Kidney (tissue), 14 donors: ENCODE data around the gene MAGI1. TPM values are rescaled to one million over a fixed set of nuclear protein-coding genes. Genes with fewer than 3 reads are reported as not detected.

Experiments
- DNase-seq, 5 donors: peaks; one replicate each; pipeline ENCODE4 v3.0.0-alpha.2; 2013 to 2020
- FAIRE-seq: peaks from 2 replicates; lab custom pipeline; 2012; peaks lifted over from hg19 to GRCh38; lab: Jason Lieb, UNC
- H3K27ac ChIP-seq, 2 donors: one replicate each; pipeline ENCODE4 v1.7.0; 2013; ENCODE audit warnings: low read depth in 2 of 2, low read length in 2 of 2, inconsistent platforms in 1 of 2
- H3K27me3 ChIP-seq: one replicate; pipeline ENCODE4 v1.7.1; 2013; ENCODE audit warnings: low read length, inconsistent platforms; ENCODE audit not compliant: control insufficient read depth, insufficient read depth
- H3K36me3 ChIP-seq, 3 donors: one replicate each; pipeline versions ENCODE4 v1.7.0 to v1.7.1; 2013; ENCODE audit warnings: low read length in 3 of 3, control low read depth in 1 of 3, inconsistent platforms in 1 of 3; ENCODE audit not compliant: insufficient read depth in 3 of 3, control insufficient read depth in 2 of 3
- H3K4me1 ChIP-seq, 3 donors: one replicate each; pipeline versions ENCODE4 v1.7.0 to v1.7.1; 2013; ENCODE audit warnings: low read length in 3 of 3, inconsistent platforms in 1 of 3, low read depth in 1 of 3; ENCODE audit not compliant: control insufficient read depth in 2 of 3, insufficient read depth in 2 of 3
- H3K4me3 ChIP-seq, 3 donors: one replicate each; pipeline versions ENCODE4 v1.7.0 to v1.8.1; 2013; ENCODE audit warnings: low read length in 3 of 3, control low read depth in 1 of 3, inconsistent platforms in 1 of 3
- H3K9ac ChIP-seq, 3 donors: one replicate each; pipeline versions ENCODE4 v1.7.0 to v1.7.1; 2013; ENCODE audit warnings: low read length in 3 of 3, control low read depth in 1 of 3, inconsistent platforms in 1 of 3
- H3K9me3 ChIP-seq, 3 donors: one replicate each; pipeline versions ENCODE4 v1.7.0 to v1.7.1; 2013; ENCODE audit warnings: low read length in 3 of 3, control low read depth in 1 of 3, inconsistent platforms in 1 of 3; ENCODE audit not compliant: control insufficient read depth in 2 of 3, insufficient read depth in 1 of 3
- intact Hi-C: fragments of 100-400 bp; cut with DNase I; formaldehyde crosslinking; loops from one replicate; pipeline ENCODE4 v1.11.1; 2022
- polyA plus RNA-seq: library from polyadenylated mRNA; stranded (reverse); fragments of 350-450 nt; fragmentation: Illumina TruSeq; extraction: RNeasy Lipid Tissue Mini Kit (QIAGEN cat#74804); gene quantifications from one replicate; pipeline ENCODE4 v1.2.3, GENCODE V29; 2014; ENCODE audit warnings: low read depth, low replicate concordance; ENCODE audit not compliant: insufficient read depth
- total RNA-seq: library from RNA; stranded (reverse); fragmentation: NEBNext Ultra II Directional; extraction: Animal tissue kit (Norgen Biotek cat#: 25700); gene quantifications from one replicate; pipeline ENCODE4 v1.2.1, GENCODE V29; 2021
- TF ChIP-seq, protein P1 (sequence below): IDR thresholded peaks from 3 replicates; pipeline ENCODE4 v1.5.1; 2012; ENCODE audit warnings: mild to moderate bottlenecking, moderate library complexity, borderline replicate concordance; ENCODE audit not compliant: insufficient read depth; ENCODE audit errors: extremely low read depth
- donor health status: control.
- donor health status: control.
- donor health status: control.
- donor health status: control.
- donor health status: control.
- donor health status: DM: yes; HTN: yes; CAD: no.
- donor health status: Normal renal cell carcinoma (clear cell type).

The MAGI1 gene
- total and polyA plus RNA-seq, 2 donors from 2014 or later: 8.2 to 42.8 TPM

- no peaks in the 10 kb centered on the region for H3K4me1 ChIP-seq
- FAIRE-seq (no peak), DNase-seq (no peak)
- H3K4me3 ChIP-seq: no peak overlapping the region
- H3K27me3 ChIP-seq: no peaks in the 10 kb centered on the region
- H3K9ac ChIP-seq: no peak overlapping the region
- intact Hi-C loops: no loop called here
- no peaks in the 10 kb centered on the region for H3K9me3 ChIP-seq
- H3K36me3 ChIP-seq: no peaks in the 10 kb centered on the region
- TF ChIP-seq, protein P1, sequence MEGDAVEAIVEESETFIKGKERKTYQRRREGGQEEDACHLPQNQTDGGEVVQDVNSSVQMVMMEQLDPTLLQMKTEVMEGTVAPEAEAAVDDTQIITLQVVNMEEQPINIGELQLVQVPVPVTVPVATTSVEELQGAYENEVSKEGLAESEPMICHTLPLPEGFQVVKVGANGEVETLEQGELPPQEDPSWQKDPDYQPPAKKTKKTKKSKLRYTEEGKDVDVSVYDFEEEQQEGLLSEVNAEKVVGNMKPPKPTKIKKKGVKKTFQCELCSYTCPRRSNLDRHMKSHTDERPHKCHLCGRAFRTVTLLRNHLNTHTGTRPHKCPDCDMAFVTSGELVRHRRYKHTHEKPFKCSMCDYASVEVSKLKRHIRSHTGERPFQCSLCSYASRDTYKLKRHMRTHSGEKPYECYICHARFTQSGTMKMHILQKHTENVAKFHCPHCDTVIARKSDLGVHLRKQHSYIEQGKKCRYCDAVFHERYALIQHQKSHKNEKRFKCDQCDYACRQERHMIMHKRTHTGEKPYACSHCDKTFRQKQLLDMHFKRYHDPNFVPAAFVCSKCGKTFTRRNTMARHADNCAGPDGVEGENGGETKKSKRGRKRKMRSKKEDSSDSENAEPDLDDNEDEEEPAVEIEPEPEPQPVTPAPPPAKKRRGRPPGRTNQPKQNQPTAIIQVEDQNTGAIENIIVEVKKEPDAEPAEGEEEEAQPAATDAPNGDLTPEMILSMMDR: no peak
- H3K27ac ChIP-seq: no peak overlapping the region
Observed at GRCh38 chr3:65633018-65633638, 405.6 kb downstream of the MAGI1 start.

DNA sequence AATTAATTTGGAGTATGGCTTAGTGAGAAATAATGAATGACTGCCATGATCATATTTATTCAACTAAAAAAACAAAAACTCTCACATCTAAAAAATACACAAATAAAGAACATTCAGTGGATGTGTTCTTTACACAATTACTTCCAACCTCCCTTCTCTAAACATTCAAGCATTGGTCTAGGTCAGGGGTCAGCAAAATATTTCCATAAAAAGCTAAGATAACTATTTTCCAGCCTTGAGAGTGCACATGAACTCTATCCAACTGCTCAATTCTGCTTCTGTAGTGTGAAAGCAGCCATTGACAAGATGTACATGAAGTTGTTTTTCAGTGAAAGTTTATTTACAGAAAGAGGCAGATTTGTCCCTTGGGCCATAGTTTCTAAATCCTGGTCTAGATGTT, 406.3 kb downstream of the MAGI1 start:
- intact Hi-C loops: no loop called here
- FAIRE-seq (no peak), DNase-seq (no peak)
- no peak overlapping the region for H3K4me3 ChIP-seq
- no peaks in the 10 kb centered on the region for H3K9me3 ChIP-seq
- H3K9ac ChIP-seq: no peak overlapping the region
- no peaks in the 10 kb centered on the region for H3K36me3 ChIP-seq
- H3K4me1 ChIP-seq: no peaks in the 10 kb centered on the region
- TF ChIP-seq, protein P1: no peak
- no peaks in the 10 kb centered on the region for H3K27me3 ChIP-seq
- H3K27ac ChIP-seq: no peak overlapping the region

- no peak overlapping the region for H3K27ac ChIP-seq
Observed at GRCh38 chr3:65628978-65629377, 409.7 kb downstream of the MAGI1 start.

More at GRCh38 chr3:65628978-65629377, 409.7 kb downstream of the MAGI1 start:
- H3K4me1 ChIP-seq: no peaks in the 10 kb centered on the region
- no peak overlapping the region for H3K4me3 ChIP-seq
- intact Hi-C loops: no loop called here
- no peaks in the 10 kb centered on the region for H3K9me3 ChIP-seq
- no peaks in the 10 kb centered on the region for H3K36me3 ChIP-seq
- TF ChIP-seq, protein P1: no peak
- DNase-seq (no peak), FAIRE-seq (no peak)
- H3K27me3 ChIP-seq: no peaks in the 10 kb centered on the region
- H3K9ac ChIP-seq: no peak overlapping the region
